ENCODE measurements around the gene CAPN15.
"Not testable (repeated sequence)": the region's sequence is repeated elsewhere in the genome, so short reads cannot be mapped to it uniquely, and the experiment has no call there.

The CAPN15 gene

GRCh38 chr16:527015-527903, at the start of gene CAPN15:
CAPN15 (plus strand) TSS chr16:527712; CDS start chr16:546839, 19,127 bp downstream.
- DNase-seq: peak; percentile 88 to 90

DNA sequence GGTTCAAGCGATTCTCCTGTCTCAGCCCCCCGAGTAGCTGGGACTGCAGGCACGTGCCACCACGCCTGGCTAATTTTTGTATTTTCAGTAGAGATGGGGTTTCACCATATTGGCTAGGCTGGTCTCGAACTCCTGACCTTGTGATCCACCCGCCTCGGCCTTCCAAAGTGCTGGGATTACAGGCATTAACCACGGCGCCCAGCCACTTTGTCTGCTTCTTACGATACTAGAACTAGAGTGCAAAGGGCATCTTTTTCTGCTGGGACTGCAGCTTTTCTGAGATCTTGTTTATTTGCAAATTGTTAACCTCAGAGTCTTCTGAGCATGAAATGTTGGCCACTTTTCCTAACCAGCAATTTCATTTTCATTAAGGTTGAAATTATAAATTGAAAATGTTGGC, 49.2 kb upstream of the CAPN15 start:
- DNase-seq: not testable (repeated sequence)

- DNase-seq: no peak
These were observed 44.9 kb upstream of the CAPN15 start for GRCh38 chr16:482468-483185.

- no peak for DNase-seq
These were observed 44.0 kb upstream of the CAPN15 start for GRCh38 chr16:483341-484075.

- no peak for DNase-seq
These were observed 37.9 kb upstream of the CAPN15 start for GRCh38 chr16:489606-490005.

- no peak for DNase-seq
These were observed 36.7 kb upstream of the CAPN15 start for GRCh38 chr16:490768-491167.

DNA sequence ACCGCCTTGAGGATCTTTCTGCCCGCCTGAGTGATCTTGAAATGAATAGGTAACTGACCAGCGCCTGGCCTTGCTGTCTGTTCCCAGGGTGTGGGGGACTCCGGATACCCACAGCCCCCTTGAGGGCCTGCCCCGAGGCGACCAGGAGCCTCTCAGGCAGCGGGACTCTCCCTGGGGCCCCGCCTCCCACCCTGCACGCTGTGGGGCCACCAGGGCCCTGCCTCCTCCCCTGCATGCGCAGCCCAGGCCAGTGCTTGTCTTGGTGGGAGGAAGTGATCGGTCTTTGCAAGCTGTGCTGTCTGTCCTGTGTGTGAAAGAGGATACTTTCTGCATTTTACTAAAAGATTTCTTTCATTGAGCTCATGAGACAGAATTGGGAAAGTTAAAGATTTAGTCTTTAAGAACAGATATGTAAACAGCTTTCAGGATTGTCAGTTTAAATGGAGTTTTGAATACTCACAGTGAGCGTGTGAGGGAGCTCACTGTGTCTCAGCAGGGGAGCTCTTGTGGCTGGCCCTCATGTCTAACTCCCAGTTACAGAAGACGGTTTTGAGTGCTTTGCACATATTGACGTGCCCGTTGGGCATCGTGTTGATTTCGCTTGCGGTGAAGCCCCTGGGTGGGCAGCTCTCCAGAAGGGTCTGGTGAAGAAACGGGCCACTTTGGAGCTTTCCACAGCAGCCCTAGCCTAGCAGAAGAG, 36.1 kb upstream of the CAPN15 start:
- no peak for DNase-seq

- no peak for DNase-seq
These were observed 35.2 kb upstream of the CAPN15 start for GRCh38 chr16:492211-492875.

GRCh38 chr16:494676-495075, 32.8 kb upstream of the CAPN15 start:
- peak in 1 of 2 donors; percentile 19 for DNase-seq

- DNase-seq: peak in 1 of 2 donors; percentile 18
These were observed 32.3 kb upstream of the CAPN15 start for GRCh38 chr16:495127-495748.

- DNase-seq: no peak
These were observed 31.2 kb upstream of the CAPN15 start for GRCh38 chr16:496097-496886.

- DNase-seq: no peak
These were observed 30.3 kb upstream of the CAPN15 start for GRCh38 chr16:497258-497657.

DNA sequence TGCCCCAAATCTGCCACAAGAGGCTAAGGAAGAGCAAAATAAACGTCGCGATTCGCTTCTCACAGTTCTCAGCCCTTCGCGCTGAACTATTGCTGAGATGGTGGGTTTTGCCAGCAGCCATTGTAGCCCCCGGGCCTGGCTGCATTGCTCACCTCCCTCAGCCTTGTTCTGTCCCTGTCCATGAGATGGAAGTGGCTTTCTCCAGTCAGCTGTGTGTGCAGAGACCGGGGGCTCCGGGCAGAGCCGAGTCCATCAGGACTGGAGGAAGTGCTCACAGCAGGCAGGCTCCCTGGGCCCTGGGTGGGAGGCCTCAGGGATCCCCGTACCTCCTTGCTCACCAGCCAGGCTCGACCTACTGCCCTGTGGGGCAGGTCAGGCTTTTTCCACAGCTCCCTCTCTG, 27.6 kb upstream of the CAPN15 start:
- no peak for DNase-seq

DNA sequence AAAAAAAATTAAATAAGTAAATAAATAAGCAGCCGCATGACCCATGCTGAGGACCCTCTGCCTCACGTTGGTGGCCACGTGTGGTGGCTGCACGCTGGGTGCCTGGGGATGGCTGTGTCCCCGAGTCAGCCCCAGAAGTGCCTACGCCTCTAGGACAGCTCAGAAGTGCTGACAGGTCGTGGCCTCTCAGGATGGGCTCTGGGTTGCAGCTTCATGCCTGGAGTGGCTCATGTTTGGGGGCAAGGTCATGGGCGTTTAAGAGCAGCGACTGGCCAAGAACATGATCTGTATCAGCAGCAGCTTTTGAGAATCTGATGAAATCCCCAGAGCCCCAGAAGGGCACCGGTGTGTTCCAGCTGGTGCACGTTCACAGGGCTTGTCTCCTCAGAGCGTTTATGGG, 26.8 kb upstream of the CAPN15 start:
- no peak for DNase-seq

DNA sequence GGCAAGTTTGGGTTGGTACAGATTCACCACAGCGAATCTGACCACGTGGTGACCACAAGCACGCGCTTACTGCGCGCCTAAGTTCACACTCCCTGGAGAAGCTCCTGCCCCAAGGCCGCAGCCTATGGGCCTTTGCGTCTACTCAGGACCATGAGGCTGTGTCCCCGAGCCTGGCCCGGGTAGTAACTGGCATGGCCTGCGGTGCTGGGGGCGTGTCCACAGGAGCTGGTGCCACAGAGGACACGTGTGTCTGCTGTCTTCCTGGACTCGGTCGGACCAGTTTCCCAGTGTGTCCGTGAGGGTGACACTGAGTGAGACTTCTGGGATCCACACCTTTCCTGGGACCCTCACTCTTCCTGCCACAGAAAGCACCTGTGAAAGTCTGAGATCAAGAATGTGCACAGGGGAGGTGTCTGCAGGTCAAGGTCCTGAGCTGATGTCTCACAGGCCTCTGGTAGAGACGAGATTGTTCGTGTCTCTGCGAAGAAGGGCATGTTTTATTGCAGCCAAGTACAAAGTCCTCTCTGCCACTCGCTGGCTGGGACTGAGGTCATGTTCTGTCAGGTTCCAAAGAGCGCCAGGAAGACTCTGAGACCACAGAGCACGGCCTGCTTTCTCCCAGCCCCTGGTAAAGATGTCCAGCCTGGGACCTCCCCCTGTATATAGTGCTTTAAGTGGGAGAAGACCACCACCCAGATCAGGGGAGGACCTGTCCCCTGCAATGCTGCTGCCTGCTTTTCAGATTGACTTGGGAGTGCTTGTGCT, 25.2 kb upstream of the CAPN15 start:
- DNase-seq: no peak

DNA sequence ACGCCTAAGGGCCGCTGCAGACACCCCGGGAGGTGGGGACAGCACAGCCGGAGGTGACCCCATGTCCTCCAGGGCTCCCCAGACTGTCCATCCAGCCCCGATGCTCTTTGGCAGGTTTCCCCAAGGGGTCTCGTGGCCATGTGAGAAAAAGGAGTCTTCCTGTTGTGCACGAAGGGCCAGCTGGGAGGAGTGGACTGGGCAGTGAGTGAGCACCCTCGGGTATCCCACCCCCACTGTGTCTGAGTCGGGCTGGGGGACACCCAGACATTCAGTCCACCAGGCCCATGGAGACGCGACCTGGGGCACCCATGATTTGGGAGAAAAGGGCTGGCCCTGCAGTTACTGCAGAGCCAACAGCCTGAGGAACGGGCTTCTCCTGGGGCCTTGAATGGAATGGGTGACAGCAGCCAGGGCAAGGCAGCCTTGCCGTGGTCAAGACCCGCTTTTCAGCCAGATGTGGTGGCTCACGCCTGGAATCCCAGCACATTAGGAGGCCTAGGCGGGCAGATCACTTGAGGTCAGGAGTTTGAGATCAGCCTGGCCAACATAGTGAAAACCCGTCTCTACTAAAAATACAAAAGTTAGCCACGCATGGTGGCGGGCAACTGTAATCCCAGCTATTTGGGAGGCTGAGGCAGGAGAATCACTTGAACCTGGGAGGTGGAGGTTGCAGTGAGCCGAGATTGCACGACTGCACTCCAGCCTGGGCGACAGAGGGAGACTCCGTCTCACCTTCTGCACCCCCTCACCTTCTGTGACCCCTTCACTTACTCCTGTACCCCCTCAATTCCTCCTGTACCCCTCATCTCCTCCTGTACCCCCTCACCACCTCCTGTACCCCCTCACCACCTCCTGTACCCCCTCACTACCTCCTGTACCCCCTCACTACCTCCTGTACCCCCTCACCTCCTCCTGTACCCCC, 24.1 kb upstream of the CAPN15 start:
- DNase-seq: no peak

DNA sequence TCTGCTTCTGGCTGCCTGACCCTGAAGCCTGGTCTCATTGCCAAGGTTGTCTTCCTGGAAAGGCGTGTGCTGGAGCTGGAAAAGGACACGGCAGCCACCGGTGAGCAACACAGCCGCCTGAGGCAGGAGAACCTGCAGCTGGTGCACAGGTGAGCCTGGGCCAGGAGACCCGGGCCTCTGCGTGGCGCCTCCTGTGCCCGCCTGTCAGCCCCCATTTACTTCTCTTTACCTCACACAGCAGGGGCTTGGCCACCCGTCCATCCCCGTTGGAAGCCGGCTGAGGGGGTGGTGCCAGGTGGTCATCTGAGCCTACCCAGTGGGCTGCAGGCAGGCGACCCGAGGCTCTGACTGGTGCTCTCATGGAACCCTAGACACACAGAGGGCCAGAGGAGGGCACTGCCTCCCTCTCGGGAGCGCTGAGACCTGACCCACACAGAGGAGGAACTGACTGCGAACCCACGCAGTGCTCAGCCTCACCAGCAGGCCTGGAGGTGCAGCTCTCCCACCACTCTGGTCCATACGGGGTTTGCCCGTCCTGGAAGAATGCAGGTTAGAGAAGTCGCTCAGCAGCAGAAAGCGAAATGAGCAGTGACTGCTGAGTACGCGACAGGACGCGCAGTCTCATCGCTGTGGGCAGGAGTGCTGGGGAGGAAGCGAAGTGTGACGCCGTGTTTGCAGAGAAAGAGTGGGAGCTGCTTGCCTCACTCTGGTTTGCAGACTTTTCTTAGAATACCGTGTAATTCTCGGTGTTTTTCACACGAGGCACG, 21.9 kb upstream of the CAPN15 start:
- DNase-seq: no peak

- no peak for DNase-seq
These were observed 21.3 kb upstream of the CAPN15 start for GRCh38 chr16:506246-506546.
